Breast epithelium (tissue), 4 donors: ENCODE measurements around the gene RPL21. TPM values are rescaled to one million over a fixed set of nuclear protein-coding genes. Genes with fewer than 3 reads are reported as not detected.

Experiments
- DNase-seq, 2 donors: peaks; one replicate each; pipeline ENCODE4 v3.0.0-alpha.2; 2019; ENCODE audit warnings: low spot score in 2 of 2
- H3K27ac ChIP-seq, 2 donors: fragments of 200-600 bp; sonication (generic) in 1 of 2; one replicate each; pipeline ENCODE4 v1.5.1; 2016 to 2019; ENCODE audit warnings: mild to moderate bottlenecking in 1 of 2
- H3K27me3 ChIP-seq, 2 donors: fragments of 200-600 bp; sonication (generic) in 1 of 2; one replicate each; pipeline versions ENCODE4 v1.5.1 to v1.6.0; 2017 to 2019; ENCODE audit warnings: control low read depth in 1 of 2, mild to moderate bottlenecking in 1 of 2
- H3K36me3 ChIP-seq: fragments of 200-600 bp; one replicate; pipeline ENCODE4 v1.5.1; 2019
- H3K4me1 ChIP-seq, 2 donors: fragments of 200-600 bp; sonication (generic); one replicate each; pipeline ENCODE4 v1.5.1; 2016 to 2019; ENCODE audit warnings: control low read depth in 1 of 2
- H3K4me3 ChIP-seq, 3 donors: fragments of 200-600 bp; sonication (generic); 1 replicate in 2 of 3; 2 replicates in 1 of 3; pipeline ENCODE4 v1.5.1; 2016 to 2019; ENCODE audit warnings: mild to moderate bottlenecking in 3 of 3, moderate library complexity in 2 of 3
- H3K9me3 ChIP-seq, 2 donors: fragments of 200-600 bp; sonication (generic) in 1 of 2; one replicate each; pipeline ENCODE4 v1.5.1; 2016 to 2019; ENCODE audit warnings: control low read depth in 1 of 2
- CTCF ChIP-seq, 3 donors: fragments of 450-650 bp; IDR thresholded peaks; one replicate each; pipeline ENCODE4 v1.5.1; 2016 to 2017; ENCODE audit warnings: antibody characterized with exemption in 3 of 3, mild to moderate bottlenecking in 3 of 3, moderate library complexity in 3 of 3
- POLR2A ChIP-seq: fragments of 450-650 bp; IDR thresholded peaks from one replicate; pipeline ENCODE4 v1.6.1; 2016; ENCODE audit warnings: antibody characterized with exemption, mild to moderate bottlenecking, moderate library complexity
- POLR2AphosphoS5 ChIP-seq, 3 donors: sonication (generic); formaldehyde crosslinking; IDR thresholded peaks; one replicate each; pipeline ENCODE4 v1.6.1; 2017; ENCODE audit warnings: antibody characterized with exemption in 3 of 3
- intact Hi-C: fragments of 100-400 bp; cut with DNase I; formaldehyde crosslinking; loops from one replicate; pipeline ENCODE4 v1.15.1; 2023; ENCODE audit warnings: low total_unique reads
- total RNA-seq, 3 donors: library from RNA; depleted of rRNA; stranded (reverse); fragments of >200 nt; gene quantifications; one replicate each; pipeline ENCODE4 v1.1.0, GENCODE V29; 2016

The RPL21 gene
- total RNA-seq, 3 donors from 2014 or later = 979 to 1,473 (median 1,466) TPM

- H3K36me3 ChIP-seq = no peaks in the 10 kb centered on the region
- TF ChIP-seq POLR2A (no peak), POLR2AphosphoS5 (IDR thresholded peaks at IDR 0.05) (no peak), CTCF (IDR thresholded peaks at IDR 0.05) (no peak)
- H3K4me1 ChIP-seq = no peaks in the 10 kb centered on the region
- H3K27me3 ChIP-seq = no peaks in the 10 kb centered on the region
- H3K9me3 ChIP-seq = no peaks in the 10 kb centered on the region
- H3K4me3 ChIP-seq = no peak overlapping the region
- H3K27ac ChIP-seq = no peak overlapping the region
- intact Hi-C loops = no loop called here
- no peak for DNase-seq
These were observed 5.7 kb upstream of the RPL21 start for GRCh38 chr13:27245610-27246009.

GRCh38 chr13:27250833-27251165 lies 559 bp upstream of the RPL21 start:
- Histone ChIP-seq H3K9me3 (no peaks in the 10 kb centered on the region), H3K27me3 (no peaks in the 10 kb centered on the region), H3K4me3 (peak overlapping the region; percentile 75 to 97 (median 97)), H3K27ac (peak overlapping the region; percentile 92 to 97), H3K4me1 (no peaks in the 10 kb centered on the region), H3K36me3 (no peaks in the 10 kb centered on the region)
- DNase-seq = no peak
- TF ChIP-seq POLR2AphosphoS5 (IDR thresholded peaks at IDR 0.05) (no peak), CTCF (IDR thresholded peaks at IDR 0.05) (no peak), POLR2A (no peak)
- intact Hi-C loops = no loop called here

GRCh38 chr13:27252467-27252866 lies 1.1 kb downstream of the RPL21 start:
- Histone ChIP-seq H3K4me3 (peak overlapping the region; percentile 75 to 97 (median 97)), H3K4me1 (no peaks in the 10 kb centered on the region), H3K9me3 (no peaks in the 10 kb centered on the region), H3K27me3 (no peaks in the 10 kb centered on the region), H3K27ac (peak overlapping the region; percentile 92 to 97), H3K36me3 (no peaks in the 10 kb centered on the region)
- DNase-seq = no peak
- intact Hi-C loops = no loop called here
- no peak for TF ChIP-seq CTCF (IDR thresholded peaks at IDR 0.05)
- no peak for TF ChIP-seq POLR2A
- no peak for TF ChIP-seq POLR2AphosphoS5 (IDR thresholded peaks at IDR 0.05)

- Histone ChIP-seq H3K27me3 (no peaks in the 10 kb centered on the region), H3K27ac (no peak overlapping the region), H3K36me3 (no peaks in the 10 kb centered on the region), H3K9me3 (no peaks in the 10 kb centered on the region), H3K4me3 (no peak overlapping the region), H3K4me1 (peaks cover 0 to 11% of the 10 kb centered on the region in 2 donors)
- TF ChIP-seq POLR2AphosphoS5 (IDR thresholded peaks at IDR 0.05) (no peak), POLR2A (no peak), CTCF (IDR thresholded peaks at IDR 0.05) (no peak)
- DNase-seq = no peak
- intact Hi-C loops = no loop called here
These were observed 5.8 kb downstream of the RPL21 start for GRCh38 chr13:27257233-27257568.

- no peak overlapping the region for H3K27ac ChIP-seq
- TF ChIP-seq CTCF (IDR thresholded peaks at IDR 0.05) (no peak), POLR2AphosphoS5 (IDR thresholded peaks at IDR 0.05) (peak in 1 of 3 donors; percentile 19), POLR2A (no peak)
- H3K27me3 ChIP-seq = no peaks in the 10 kb centered on the region
- no peaks in the 10 kb centered on the region for H3K9me3 ChIP-seq
- peaks cover 0 to 11% of the 10 kb centered on the region in 2 donors for H3K4me1 ChIP-seq
- H3K36me3 ChIP-seq = no peaks in the 10 kb centered on the region
- H3K4me3 ChIP-seq = no peak overlapping the region
- intact Hi-C loops = no loop called here
- DNase-seq = no peak
These were observed 6.4 kb downstream of the RPL21 start for GRCh38 chr13:27257648-27258253.
